K562 (cell line): ENCODE results near the gene LRFN4.

Source experiments
- ATF1 ChIP-seq, 2 experiments: fragments of 450-650 bp in 1 of 2; IDR thresholded peaks; 2 replicates each; pipeline ENCODE4 v1.6.1; 2016; ENCODE audit warnings: missing compliant biosample characterization in 1 of 2, missing genetic modification characterization in 1 of 2
- CBFA2T3 ChIP-seq: fragments of 450-650 bp; IDR thresholded peaks from 2 replicates; pipeline ENCODE4 v1.6.1; 2017
- CBX1 ChIP-seq: sonication (generic); IDR thresholded peaks from 2 replicates; pipeline ENCODE4 v1.6.1; 2016; ENCODE audit warnings: antibody characterized with exemption, low read depth, mild to moderate bottlenecking
- CHD4 ChIP-seq: fragments of 200-600 bp; sonication (generic); IDR thresholded peaks from 3 replicates; pipeline ENCODE4 v1.6.1; 2012; ENCODE audit warnings: low read depth, mild to moderate bottlenecking, mixed read lengths, low read length, inconsistent platforms; ENCODE audit not compliant: insufficient read depth, insufficient replicate concordance, poor library complexity, severe bottlenecking
- CTCF ChIP-seq, 3 experiments: IDR thresholded peaks in 2 of 3; conservative IDR thresholded peaks in 1 of 3; 2 replicates each; pipeline ENCODE4 v1.5.1; 2011 to 2012; ENCODE audit warnings: low read length in 3 of 3, mild to moderate bottlenecking in 3 of 3, control low read depth in 2 of 3, improper control_type of control experiment in 1 of 3, inconsistent platforms in 1 of 3, low read depth in 1 of 3, mixed read lengths in 1 of 3, moderate library complexity in 1 of 3; ENCODE audit not compliant: insufficient read depth in 2 of 3
- DNMT1 ChIP-seq: fragments of 450-650 bp; IDR thresholded peaks from 2 replicates; pipeline ENCODE4 v1.6.1; 2016; ENCODE audit warnings: antibody characterized with exemption, mild to moderate bottlenecking
- FOXM1 ChIP-seq, 2 experiments: fragments of 450-650 bp in 1 of 2; sonication (generic) in 1 of 2; formaldehyde crosslinking in 1 of 2; IDR thresholded peaks; 2 replicates each; pipeline versions ENCODE4 v1.6.1 to v1.9.0; 2017 to 2022; ENCODE audit warnings: low read depth in 2 of 2, mild to moderate bottlenecking in 2 of 2, missing genetic modification reagents in 1 of 2, moderate library complexity in 1 of 2
- MAX ChIP-seq: sonication (generic); formaldehyde crosslinking; IDR thresholded peaks from 2 replicates; pipeline ENCODE4 v1.9.0; 2022; ENCODE audit warnings: mild to moderate bottlenecking, missing genetic modification reagents
- MBD2 ChIP-seq: sonication (generic); IDR thresholded peaks from 2 replicates; pipeline ENCODE4 v1.6.1; 2016; ENCODE audit warnings: low read depth, borderline replicate concordance
- MEF2A ChIP-seq: IDR thresholded peaks from 2 replicates; pipeline ENCODE4 v1.6.1; 2011; ENCODE audit warnings: low read depth, mild to moderate bottlenecking, low read length, moderate library complexity; ENCODE audit not compliant: control insufficient read depth
- POLR2A ChIP-seq: fragments of 450-650 bp; conservative IDR thresholded peaks from 2 replicates; pipeline ENCODE4 v1.6.1; 2016
- RAD21 ChIP-seq, 2 experiments: fragments of 250-450 bp in 1 of 2; fragments of 450-650 bp in 1 of 2; sonication (Bioruptor Pico) in 1 of 2; formaldehyde crosslinking in 1 of 2; IDR thresholded peaks in 1 of 2; conservative IDR thresholded peaks in 1 of 2; 2 replicates each; pipeline versions ENCODE4 v1.4.0 to v1.8.0; 2020 to 2022; ENCODE audit warnings: mild to moderate bottlenecking in 2 of 2, moderate library complexity in 1 of 2
- REST ChIP-seq, 2 experiments: fragments of 450-650 bp; formaldehyde crosslinking in 1 of 2; IDR thresholded peaks; 2 replicates each; pipeline versions ENCODE4 v1.4.0 to v1.6.1; 2014 to 2020; ENCODE audit warnings: mild to moderate bottlenecking in 2 of 2, borderline replicate concordance in 1 of 2, low read depth in 1 of 2
- SNRNP70 ChIP-seq: fragments of 200-400 bp; formaldehyde crosslinking; optimal IDR thresholded peaks from 2 replicates; pipeline ENCODE3; 2017; ENCODE audit warnings: low read depth, low read length

DNA sequence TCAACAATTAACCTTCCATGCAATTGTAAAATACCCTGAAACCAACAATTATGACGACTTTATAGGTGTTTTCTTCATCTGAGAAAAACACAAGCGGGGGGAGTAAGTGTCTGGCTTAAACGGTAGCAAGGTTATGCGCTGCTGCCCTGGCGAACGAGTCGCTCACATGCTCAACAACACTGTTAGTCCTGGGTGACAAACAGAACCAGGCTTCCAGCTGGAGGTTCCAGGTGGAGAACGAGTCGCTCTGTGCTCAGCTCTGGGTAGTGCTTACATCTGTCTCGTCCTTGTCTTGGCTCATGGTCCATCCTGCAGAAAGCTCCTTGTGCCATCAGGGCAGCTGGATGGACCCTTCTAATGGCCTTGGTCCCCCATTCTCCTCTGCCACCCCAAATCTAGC lies 53.2 kb downstream of the LRFN4 start:
- TF ChIP-seq MEF2A (no peak), CBX1 (no peak), SNRNP70 (no peak), POLR2A (no peak), MBD2 (no peak), REST (IDR thresholded peaks at IDR 0.05; ENCODE audit: borderline replicate concordance) (no peak), REST (CRISPR knock-in tag; IDR thresholded peaks at IDR 0.05; ENCODE audit: low read depth) (no peak), RAD21 (CRISPR knock-in tag; conservative IDR thresholded peaks at IDR 0.05 in 1 of 2, IDR thresholded peaks at IDR 0.05 in 1 of 2) (no peak), CTCF (IDR thresholded peaks at IDR 0.05 in 2 of 3, conservative IDR thresholded peaks at IDR 0.05 in 1 of 3; ENCODE audit: insufficient read depth in 2 of 3, low read depth in 1 of 3, low read length in 3 of 3) (no peak), ATF1 (CRISPR knock-in tag; IDR thresholded peaks at IDR 0.05) (no peak), ATF1 (tag; IDR thresholded peaks at IDR 0.05) (no peak), FOXM1 (IDR thresholded peaks at IDR 0.05; ENCODE audit: low read depth) (no peak), FOXM1 (CRISPR knock-in tag; IDR thresholded peaks at IDR 0.05; ENCODE audit: low read depth) (no peak), CHD4 (no peak), DNMT1 (no peak), CBFA2T3 (no peak), MAX (CRISPR knock-in tag) (no peak)
